SW 1271 (cell line): ENCODE results near the gene PDE4B.
"Not testable (repeated sequence)": the region's sequence is repeated elsewhere in the genome, so short reads cannot be mapped to it uniquely, and the experiment has no call there.

Experiments used
- DNase-seq, 2 experiments: peaks; one replicate each; lab custom pipeline; 2025; lab: John Stamatoyannopoulos, UW

Gene PDE4B

GRCh38 chr1:66312271-66312990 is 519.7 kb downstream of the PDE4B start:
- DNase-seq = no peak

GRCh38 chr1:66313429-66313828 is 520.7 kb downstream of the PDE4B start:
- DNase-seq = no peak

- DNase-seq = no peak
Measured at GRCh38 chr1:66315671-66316070, 523.0 kb downstream of the PDE4B start.

GRCh38 chr1:66316464-66317247 is 524.0 kb downstream of the PDE4B start:
- DNase-seq = no peak

- no peak for DNase-seq
Measured at GRCh38 chr1:66317248-66317515, 524.5 kb downstream of the PDE4B start.

- no peak for DNase-seq
Measured at GRCh38 chr1:66320231-66320630, 527.5 kb downstream of the PDE4B start.

- not testable (repeated sequence) for DNase-seq
Measured at GRCh38 chr1:66322462-66322861, 529.8 kb downstream of the PDE4B start.

- no peak for DNase-seq
Measured at GRCh38 chr1:66323958-66324625, 531.4 kb downstream of the PDE4B start.

- no peak for DNase-seq
Measured at GRCh38 chr1:66325594-66326380, 533.1 kb downstream of the PDE4B start.

- DNase-seq = no peak
Measured at GRCh38 chr1:66326867-66327266, 534.2 kb downstream of the PDE4B start.

GRCh38 chr1:66327588-66327987 is 534.9 kb downstream of the PDE4B start:
- no peak for DNase-seq

GRCh38 chr1:66328896-66329295 is 536.2 kb downstream of the PDE4B start:
- no peak for DNase-seq

- no peak for DNase-seq
Measured at GRCh38 chr1:66330722-66331141, 538.0 kb downstream of the PDE4B start.

- no peak for DNase-seq
Measured at GRCh38 chr1:66331658-66332547, 539.2 kb downstream of the PDE4B start.

GRCh38 chr1:66332548-66332901 is 539.8 kb downstream of the PDE4B start:
- no peak for DNase-seq

- no peak for DNase-seq
Measured at GRCh38 chr1:66333466-66334199, 540.9 kb downstream of the PDE4B start.

GRCh38 chr1:66334318-66334717 is 541.6 kb downstream of the PDE4B start:
- DNase-seq = no peak

GRCh38 chr1:66335125-66335524 is 542.4 kb downstream of the PDE4B start:
- DNase-seq = no peak

- DNase-seq = no peak
Measured at GRCh38 chr1:66335859-66336640, 543.4 kb downstream of the PDE4B start.

- no peak for DNase-seq
Measured at GRCh38 chr1:66336641-66336990, 543.9 kb downstream of the PDE4B start.
